Tracheal epithelial cell (primary cell): ENCODE results near the gene SENP5. TPM values are rescaled to one million over a fixed set of nuclear protein-coding genes. Genes with fewer than 3 reads are reported as not detected.

Source experiments
- total RNA-seq: library from RNA; depleted of rRNA; stranded (reverse); fragments of >200 nt; gene quantifications from 2 replicates; pipeline ENCODE4 v1.2.1, GENCODE V29; 2014

Gene SENP5, protein sequence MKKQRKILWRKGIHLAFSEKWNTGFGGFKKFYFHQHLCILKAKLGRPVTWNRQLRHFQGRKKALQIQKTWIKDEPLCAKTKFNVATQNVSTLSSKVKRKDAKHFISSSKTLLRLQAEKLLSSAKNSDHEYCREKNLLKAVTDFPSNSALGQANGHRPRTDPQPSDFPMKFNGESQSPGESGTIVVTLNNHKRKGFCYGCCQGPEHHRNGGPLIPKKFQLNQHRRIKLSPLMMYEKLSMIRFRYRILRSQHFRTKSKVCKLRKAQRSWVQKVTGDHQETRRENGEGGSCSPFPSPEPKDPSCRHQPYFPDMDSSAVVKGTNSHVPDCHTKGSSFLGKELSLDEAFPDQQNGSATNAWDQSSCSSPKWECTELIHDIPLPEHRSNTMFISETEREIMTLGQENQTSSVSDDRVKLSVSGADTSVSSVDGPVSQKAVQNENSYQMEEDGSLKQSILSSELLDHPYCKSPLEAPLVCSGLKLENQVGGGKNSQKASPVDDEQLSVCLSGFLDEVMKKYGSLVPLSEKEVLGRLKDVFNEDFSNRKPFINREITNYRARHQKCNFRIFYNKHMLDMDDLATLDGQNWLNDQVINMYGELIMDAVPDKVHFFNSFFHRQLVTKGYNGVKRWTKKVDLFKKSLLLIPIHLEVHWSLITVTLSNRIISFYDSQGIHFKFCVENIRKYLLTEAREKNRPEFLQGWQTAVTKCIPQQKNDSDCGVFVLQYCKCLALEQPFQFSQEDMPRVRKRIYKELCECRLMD
- total RNA-seq: 36.1 and 39.9 TPM in 2 replicates

DNA sequence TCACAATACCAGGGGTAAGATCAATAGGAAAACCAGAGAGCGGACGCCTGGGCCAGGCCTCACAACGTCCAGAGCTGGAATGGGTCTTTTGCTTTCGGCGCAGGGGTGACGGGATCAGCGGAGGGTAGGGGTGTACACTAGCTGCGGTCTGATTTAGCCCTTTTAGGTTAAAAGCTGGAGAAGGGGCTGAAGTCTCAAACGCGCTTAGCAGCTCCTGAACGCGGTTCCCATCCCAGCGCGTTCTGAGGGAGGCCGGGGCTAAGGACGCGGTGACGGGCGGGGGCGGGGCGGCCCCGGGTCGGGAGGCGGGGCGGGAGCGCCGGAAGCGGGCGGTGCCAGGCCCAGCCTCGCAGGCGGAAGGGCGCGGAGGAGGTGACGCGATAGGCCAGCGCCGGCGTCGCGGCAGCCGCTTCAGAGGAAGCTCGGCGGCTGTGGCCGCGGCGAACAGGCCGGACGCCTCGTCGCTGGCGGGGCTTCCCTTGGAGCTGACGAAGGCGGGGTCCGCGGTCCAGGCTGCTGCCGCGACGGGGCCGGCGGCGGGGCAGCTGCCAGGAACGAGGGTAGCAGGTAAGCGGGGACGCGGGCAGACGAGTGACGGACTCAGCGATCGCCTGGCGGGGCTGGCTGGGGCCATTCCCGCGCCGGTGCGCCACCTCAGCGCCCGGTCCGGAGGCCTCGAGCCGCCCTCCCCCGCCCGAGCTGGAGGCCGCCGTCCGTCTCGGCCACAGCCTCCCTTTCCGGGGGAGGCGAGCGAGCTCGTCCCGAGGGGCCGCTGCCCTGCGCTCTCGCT is at the start of gene SENP5:
Gene SENP5 (plus strand): TSS at position 414 of the 790 bp plus-strand sequence. CDS start 17,262 bp downstream, outside the sequence.

DNA sequence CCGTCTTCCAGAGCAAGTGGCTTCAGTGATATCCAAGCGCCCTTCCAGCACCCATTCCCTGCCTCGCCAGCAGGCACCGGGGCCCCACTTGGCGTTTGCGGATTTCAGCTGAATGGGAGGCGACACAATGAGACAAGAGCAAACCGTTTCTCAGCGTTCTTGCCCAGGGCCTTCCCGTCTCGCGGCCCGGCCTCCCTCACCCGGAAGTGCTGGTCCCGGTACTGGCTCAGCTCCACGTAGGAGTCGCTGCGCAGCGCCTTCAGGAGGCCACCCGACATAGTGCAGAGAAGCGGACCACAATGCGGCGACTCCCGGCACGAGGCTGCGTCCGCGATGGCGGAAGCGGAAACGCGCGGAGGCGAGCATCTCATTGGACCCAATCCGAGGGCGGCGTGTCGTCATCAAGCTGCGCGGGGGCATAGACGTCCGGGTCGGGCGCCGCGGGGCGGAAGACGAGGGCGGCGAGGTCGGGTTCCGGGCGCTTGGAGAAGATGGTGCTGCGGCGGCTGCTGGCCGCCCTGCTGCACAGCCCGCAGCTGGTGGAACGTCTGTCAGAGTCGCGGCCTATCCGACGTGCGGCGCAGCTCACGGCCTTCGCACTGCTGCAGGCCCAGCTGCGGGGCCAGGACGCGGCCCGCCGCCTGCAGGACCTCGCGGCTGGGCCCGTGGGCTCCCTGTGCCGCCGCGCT is 74.7 kb downstream of the SENP5 start, which contains the start of gene NCBP2:
Gene NCBP2 (minus strand): TSS at position 303 of the 689 bp plus-strand sequence. CDS start 25 bp downstream, at position 278.

DNA sequence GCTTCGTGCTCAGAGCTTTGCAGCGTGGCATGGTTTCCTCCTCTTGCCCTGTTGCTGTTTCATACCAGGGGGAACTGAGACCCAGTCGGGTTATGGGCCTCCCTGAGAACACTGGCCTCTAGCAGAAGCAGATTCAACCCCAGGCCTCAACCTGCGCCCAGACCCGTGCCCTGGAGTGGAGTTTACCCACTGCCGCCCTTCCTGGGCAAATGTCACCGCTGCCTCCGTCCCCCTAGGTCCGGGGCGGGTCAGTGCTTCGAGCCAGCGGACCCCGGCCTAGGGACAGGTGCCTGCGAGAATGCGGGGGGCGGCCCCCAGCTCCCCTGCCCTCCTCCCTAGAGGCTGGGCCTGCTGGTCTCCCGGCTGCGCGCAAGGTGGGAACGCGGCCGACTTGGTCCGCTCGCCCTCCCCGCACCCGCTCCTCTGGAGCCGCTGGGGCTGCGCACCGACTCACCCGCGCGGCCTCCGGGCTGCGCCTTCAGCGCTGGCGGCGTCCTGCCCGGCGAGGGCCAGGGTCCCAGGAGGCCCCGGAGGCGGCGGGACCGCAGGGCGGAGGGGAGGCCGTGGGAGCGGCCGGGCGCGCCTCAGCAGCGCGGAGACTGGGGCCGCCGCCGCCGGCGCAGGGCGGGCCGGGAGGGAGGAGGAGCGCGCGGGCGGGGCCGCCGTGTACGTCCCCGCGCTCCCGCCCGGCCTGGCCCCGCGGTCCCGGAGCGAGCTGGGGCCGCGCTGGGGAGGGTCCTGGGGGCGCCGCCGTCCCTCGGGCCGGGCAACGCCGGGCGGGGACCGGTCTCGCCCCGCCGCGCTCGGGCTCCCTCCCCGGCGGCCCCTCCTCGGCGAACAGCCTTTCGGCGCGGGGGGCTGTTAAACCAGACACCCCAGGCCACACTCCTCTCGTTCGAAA is 100.8 kb downstream of the SENP5 start, which contains the start of gene PIGZ:
Gene PIGZ (minus strand): TSS at position 601 of the 901 bp plus-strand sequence. CDS start 16,802 bp downstream, outside the sequence.

Other genes starting within 250 kb of the SENP5 start
- gene NRROS, start 228.2 kb upstream of the SENP5 start, total RNA-seq: under 0.01 TPM in 1 of 2 replicates, not detected in the other
- gene CEP19, start 155.7 kb upstream of the SENP5 start, total RNA-seq: 0.72 and 1.9 TPM in 2 replicates
- gene PIGX, start 155.5 kb upstream of the SENP5 start, total RNA-seq: 21.0 and 27.5 TPM in 2 replicates
- gene PAK2, start 128.1 kb upstream of the SENP5 start, total RNA-seq: 36.4 and 42.9 TPM in 2 replicates
- 57.8 and 74.8 TPM in 2 replicates for gene NCBP2, start 74.6 kb downstream of the SENP5 start, total RNA-seq
- gene PIGZ, start 100.9 kb downstream of the SENP5 start, total RNA-seq: 1.7 and 2.6 TPM in 2 replicates
- gene MELTF, start 161.9 kb downstream of the SENP5 start, total RNA-seq: 4.0 and 31.8 TPM in 2 replicates